OCI-LY3 (cell line): Measurements from ENCODE around the gene HS1BP3.

Experiments used
- CTCF ChIP-seq: fragments of 200-600, 300-600 bp; sonication (generic); IDR thresholded peaks from 2 replicates; pipeline ENCODE4 v1.5.1; 2014; ENCODE audit warnings: antibody characterized with exemption, low read length, low read depth
- EZH2phosphoT487 ChIP-seq: fragments of 200-600 bp; shearing (Covaris generic); IDR thresholded peaks from 2 replicates; pipeline ENCODE4 v1.6.1; 2018; ENCODE audit warnings: antibody characterized with exemption, mixed run types, low read depth

GRCh38 chr2:20574930-20575329 is 76.0 kb downstream of the HS1BP3 start:
- no peak for TF ChIP-seq EZH2phosphoT487
- TF ChIP-seq CTCF = no peak
